Measurements from ENCODE around the gene SLC16A3. TPM values are rescaled to one million over a fixed set of nuclear protein-coding genes. Genes with fewer than 3 reads are reported as not detected.

The SLC16A3 gene
- total and polyA plus RNA-seq, 2 donors from 2014 or later: 28.8 to 85.7 TPM

DNA sequence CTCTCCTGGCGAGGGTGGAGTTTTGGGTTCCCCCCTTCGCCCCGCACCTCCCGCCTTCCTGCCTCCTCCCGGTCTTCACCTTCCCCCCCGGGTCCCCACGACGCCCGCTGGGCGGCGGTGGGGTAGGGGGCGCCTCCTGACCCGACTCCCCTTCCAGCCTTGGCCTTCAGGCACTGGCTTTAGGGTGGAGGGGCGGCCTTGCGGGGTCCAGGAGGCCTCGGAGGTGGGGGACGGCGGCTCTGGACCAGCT, 2.4 kb downstream of the SLC16A3 start:
- intact Hi-C loops (cut with DNase I): loop anchor here (10.0 kb wide), 1 partner anchor 94 kb away; no protein-coding TSS in a partner anchor
- Histone ChIP-seq H3K9me3 (ENCODE audit: control insufficient read depth in 2 of 3, insufficient read depth in 1 of 3, low read length in 3 of 3) (no peaks in the 10 kb centered on the region), H3K9ac (ENCODE audit: low read length in 3 of 3) (peak overlapping the region in 2 of 3 donors; percentile 9 to 34), H3K27me3 (ENCODE audit: control insufficient read depth, insufficient read depth, low read length) (no peaks in the 10 kb centered on the region), H3K27ac (ENCODE audit: low read depth in 2 of 2, low read length in 2 of 2) (peak overlapping the region; percentile 85 to 86), H3K36me3 (ENCODE audit: control insufficient read depth in 2 of 3, insufficient read depth in 3 of 3, low read length in 3 of 3) (no peaks in the 10 kb centered on the region), H3K4me1 (ENCODE audit: control insufficient read depth in 2 of 3, insufficient read depth in 2 of 3, low read depth in 1 of 3, low read length in 3 of 3) (peaks cover 0 to 45% (median 18%) of the 10 kb centered on the region in 3 donors), H3K4me3 (ENCODE audit: low read length in 3 of 3) (peak overlapping the region in 2 of 3 donors; percentile 38 to 49)
- FAIRE-seq: no peak
- DNase-seq: no peak
- TF ChIP-seq, protein P1, sequence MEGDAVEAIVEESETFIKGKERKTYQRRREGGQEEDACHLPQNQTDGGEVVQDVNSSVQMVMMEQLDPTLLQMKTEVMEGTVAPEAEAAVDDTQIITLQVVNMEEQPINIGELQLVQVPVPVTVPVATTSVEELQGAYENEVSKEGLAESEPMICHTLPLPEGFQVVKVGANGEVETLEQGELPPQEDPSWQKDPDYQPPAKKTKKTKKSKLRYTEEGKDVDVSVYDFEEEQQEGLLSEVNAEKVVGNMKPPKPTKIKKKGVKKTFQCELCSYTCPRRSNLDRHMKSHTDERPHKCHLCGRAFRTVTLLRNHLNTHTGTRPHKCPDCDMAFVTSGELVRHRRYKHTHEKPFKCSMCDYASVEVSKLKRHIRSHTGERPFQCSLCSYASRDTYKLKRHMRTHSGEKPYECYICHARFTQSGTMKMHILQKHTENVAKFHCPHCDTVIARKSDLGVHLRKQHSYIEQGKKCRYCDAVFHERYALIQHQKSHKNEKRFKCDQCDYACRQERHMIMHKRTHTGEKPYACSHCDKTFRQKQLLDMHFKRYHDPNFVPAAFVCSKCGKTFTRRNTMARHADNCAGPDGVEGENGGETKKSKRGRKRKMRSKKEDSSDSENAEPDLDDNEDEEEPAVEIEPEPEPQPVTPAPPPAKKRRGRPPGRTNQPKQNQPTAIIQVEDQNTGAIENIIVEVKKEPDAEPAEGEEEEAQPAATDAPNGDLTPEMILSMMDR (IDR thresholded peaks at IDR 0.05; ENCODE audit: borderline replicate concordance, extremely low read depth, insufficient read depth): no peak

DNA sequence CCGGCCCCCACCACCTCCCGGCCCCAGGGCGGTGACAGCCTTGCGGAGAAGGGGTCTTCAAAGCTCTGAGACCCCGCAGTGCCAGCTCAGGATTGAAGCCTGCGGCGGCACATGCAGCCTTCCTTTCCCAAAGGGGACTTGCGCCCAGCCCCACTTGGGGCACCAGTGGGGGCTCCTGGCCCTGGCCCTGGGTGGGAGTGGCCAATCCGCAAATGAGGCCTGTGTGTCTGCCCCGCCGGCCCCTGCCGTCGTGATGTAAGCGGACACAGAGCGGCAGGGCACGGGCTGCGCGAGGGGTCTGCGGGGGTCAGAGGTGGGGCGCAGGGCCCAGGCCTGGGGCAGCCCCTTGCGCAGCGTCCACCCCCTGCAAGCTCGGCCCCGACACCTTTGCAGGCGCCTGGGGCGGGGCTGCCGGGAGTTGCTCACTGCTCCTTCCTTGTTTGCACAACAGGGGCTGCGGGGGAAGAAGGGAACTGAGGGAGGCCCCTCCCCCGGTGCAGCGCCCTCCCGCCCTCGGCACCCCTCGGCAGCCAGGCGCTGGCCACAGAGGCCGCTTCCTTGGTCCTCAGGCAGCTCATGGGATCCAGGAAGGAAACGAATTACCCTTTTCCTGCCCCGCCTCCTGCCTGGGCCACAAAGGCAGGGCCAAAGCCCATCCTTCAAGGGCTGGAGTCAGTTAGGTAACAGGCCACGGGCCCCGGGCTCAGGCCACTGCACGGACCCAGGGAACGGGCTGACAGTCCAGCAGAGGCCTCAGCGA, 2.9 kb downstream of the SLC16A3 start:
- DNase-seq: peak; percentile 41 to 95 (median 70)
- no peak for FAIRE-seq

DNA sequence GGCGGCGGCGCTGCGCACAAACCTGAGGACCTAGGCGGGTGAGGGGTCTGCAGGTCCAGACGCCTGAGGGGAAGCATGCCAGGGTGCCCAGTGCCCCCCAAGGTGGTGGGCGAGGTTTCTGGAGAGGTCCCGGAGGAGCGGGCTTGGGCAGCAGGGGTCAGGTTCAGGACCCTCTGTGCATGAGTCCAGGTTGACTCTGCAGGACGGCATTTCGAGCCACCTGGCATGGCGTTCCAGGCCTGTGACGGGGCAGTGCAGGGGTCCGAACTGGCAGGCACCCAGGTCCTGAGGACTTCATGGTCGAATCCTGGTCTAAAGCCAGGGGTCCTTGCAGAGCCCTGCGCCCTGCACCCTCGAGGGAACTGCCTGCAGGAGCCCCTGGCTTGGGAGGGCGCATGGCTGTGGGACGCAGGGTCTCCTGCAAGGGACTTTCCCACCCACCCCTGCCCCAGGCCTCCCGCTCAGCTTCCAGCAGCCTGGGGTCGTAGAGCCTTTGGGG, 3.5 kb downstream of the SLC16A3 start:
- H3K27me3 ChIP-seq (ENCODE audit: control insufficient read depth, insufficient read depth, low read length): no peaks in the 10 kb centered on the region
- H3K36me3 ChIP-seq (ENCODE audit: control insufficient read depth in 2 of 3, insufficient read depth in 3 of 3, low read length in 3 of 3): no peaks in the 10 kb centered on the region
- H3K9ac ChIP-seq (ENCODE audit: low read length in 3 of 3): peak overlapping the region in 1 of 3 donors; percentile 34
- H3K4me3 ChIP-seq (ENCODE audit: low read length in 3 of 3): no peak overlapping the region
- intact Hi-C loops (cut with DNase I): loop anchor here (10.0 kb wide), 1 partner anchor 92 kb away; no protein-coding TSS in a partner anchor
- no peaks in the 10 kb centered on the region for H3K9me3 ChIP-seq (ENCODE audit: control insufficient read depth in 2 of 3, insufficient read depth in 1 of 3, low read length in 3 of 3)
- H3K4me1 ChIP-seq (ENCODE audit: control insufficient read depth in 2 of 3, insufficient read depth in 2 of 3, low read depth in 1 of 3, low read length in 3 of 3): peaks cover 0 to 50% (median 19%) of the 10 kb centered on the region in 3 donors
- peak overlapping the region; percentile 85 to 86 for H3K27ac ChIP-seq (ENCODE audit: low read depth in 2 of 2, low read length in 2 of 2)
- FAIRE-seq: no peak
- no peak for DNase-seq
- TF ChIP-seq, protein P1 (IDR thresholded peaks at IDR 0.05; ENCODE audit: borderline replicate concordance, extremely low read depth, insufficient read depth): no peak

More for the DNA sequence above, 2.9 kb downstream of the SLC16A3 start:
- Histone ChIP-seq H3K27ac (ENCODE audit: low read depth in 2 of 2, low read length in 2 of 2) (peak overlapping the region; percentile 85 to 86), H3K4me1 (ENCODE audit: control insufficient read depth in 2 of 3, insufficient read depth in 2 of 3, low read depth in 1 of 3, low read length in 3 of 3) (peaks cover 0 to 50% (median 19%) of the 10 kb centered on the region in 3 donors), H3K36me3 (ENCODE audit: control insufficient read depth in 2 of 3, insufficient read depth in 3 of 3, low read length in 3 of 3) (no peaks in the 10 kb centered on the region), H3K27me3 (ENCODE audit: control insufficient read depth, insufficient read depth, low read length) (no peaks in the 10 kb centered on the region), H3K9me3 (ENCODE audit: control insufficient read depth in 2 of 3, insufficient read depth in 1 of 3, low read length in 3 of 3) (no peaks in the 10 kb centered on the region), H3K4me3 (ENCODE audit: low read length in 3 of 3) (peak overlapping the region in 2 of 3 donors; percentile 38 to 49), H3K9ac (ENCODE audit: low read length in 3 of 3) (peak overlapping the region in 2 of 3 donors; percentile 9 to 34)
- TF ChIP-seq, protein P1 (IDR thresholded peaks at IDR 0.05; ENCODE audit: borderline replicate concordance, extremely low read depth, insufficient read depth): no peak
- intact Hi-C loops (cut with DNase I): loop anchor here (10.0 kb wide), 1 partner anchor 93 kb away; no protein-coding TSS in a partner anchor

Data from kidney (tissue), 14 donors.